Measurements from ENCODE around the gene CNTNAP2.

Gene CNTNAP2

GRCh38 chr7:146479040-146479439 lies 362.4 kb downstream of the CNTNAP2 start:
- no peak overlapping the region for H3K4me3 ChIP-seq (ENCODE audit: low read depth, low read length)

DNA sequence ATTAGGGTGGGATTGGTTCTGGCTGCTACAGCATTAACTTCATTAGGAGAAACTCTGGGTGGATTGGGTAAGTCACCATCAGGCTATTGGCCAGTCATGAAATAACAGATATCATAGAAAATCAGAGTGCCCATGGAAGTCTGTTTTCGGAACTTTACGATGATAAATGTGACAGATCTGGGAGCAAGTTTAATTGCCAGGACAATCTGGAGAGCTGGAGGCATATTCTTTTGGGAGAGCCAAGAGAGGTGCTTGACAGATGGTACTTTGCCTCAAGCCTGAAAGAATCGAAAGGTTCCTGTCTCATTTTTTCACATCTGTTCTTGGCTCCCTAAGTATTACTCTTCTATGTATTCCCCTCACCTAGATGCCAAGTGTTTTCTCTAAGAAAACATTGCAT lies 369.9 kb downstream of the CNTNAP2 start:
- H3K36me3 ChIP-seq (ENCODE audit: insufficient read depth, low read length), result no peaks in the 10 kb centered on the region
- H3K27ac ChIP-seq (ENCODE audit: low read depth, low read length), result no peak overlapping the region
- H2AFZ ChIP-seq (ENCODE audit: low read length, unreplicated experiment), result no peak overlapping the region
- H3K4me3 ChIP-seq (ENCODE audit: low read depth, low read length), result no peak overlapping the region
- no peaks in the 10 kb centered on the region for H3K4me1 ChIP-seq (ENCODE audit: control insufficient read depth, insufficient read depth, low read length, unreplicated experiment)
- no peaks in the 10 kb centered on the region for H3K79me2 ChIP-seq (ENCODE audit: control insufficient read depth, insufficient read depth, low read length, unreplicated experiment)
- H3K27me3 ChIP-seq (ENCODE audit: insufficient read depth, low read length), result no peaks in the 10 kb centered on the region

More at GRCh38 chr7:146479040-146479439, 362.4 kb downstream of the CNTNAP2 start:
- Histone ChIP-seq H3K79me2 (ENCODE audit: control insufficient read depth, insufficient read depth, low read length, unreplicated experiment) (no peaks in the 10 kb centered on the region), H3K27me3 (ENCODE audit: insufficient read depth, low read length) (no peaks in the 10 kb centered on the region), H3K36me3 (ENCODE audit: insufficient read depth, low read length) (no peaks in the 10 kb centered on the region), H3K4me1 (ENCODE audit: control insufficient read depth, insufficient read depth, low read length, unreplicated experiment) (no peaks in the 10 kb centered on the region), H3K27ac (ENCODE audit: low read depth, low read length) (no peak overlapping the region), H2AFZ (ENCODE audit: low read length, unreplicated experiment) (no peak overlapping the region)

DNA sequence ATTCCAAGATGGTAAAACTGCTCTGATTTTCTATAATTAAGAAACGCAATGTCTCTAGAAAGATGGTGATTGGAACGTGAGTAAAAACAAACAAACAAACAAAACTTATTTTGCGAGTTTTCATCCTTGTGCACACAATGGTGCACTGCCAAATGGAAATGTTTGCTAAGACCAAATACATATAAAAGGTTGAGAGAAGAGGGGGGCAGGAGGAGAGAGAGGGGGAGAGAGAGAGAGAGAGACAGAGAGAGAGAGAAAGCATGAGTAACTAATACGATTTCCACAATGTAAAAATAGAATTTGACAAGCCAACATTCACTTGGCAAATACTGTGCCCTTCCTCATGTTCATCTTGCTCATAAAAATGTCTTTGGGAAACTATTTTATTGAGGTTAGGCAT lies 375.4 kb downstream of the CNTNAP2 start:
- Histone ChIP-seq H3K36me3 (ENCODE audit: insufficient read depth, low read length) (no peaks in the 10 kb centered on the region), H3K27me3 (ENCODE audit: insufficient read depth, low read length) (no peaks in the 10 kb centered on the region), H3K4me3 (ENCODE audit: low read depth, low read length) (no peak overlapping the region), H3K79me2 (ENCODE audit: control insufficient read depth, insufficient read depth, low read length, unreplicated experiment) (no peaks in the 10 kb centered on the region), H3K4me1 (ENCODE audit: control insufficient read depth, insufficient read depth, low read length, unreplicated experiment) (no peaks in the 10 kb centered on the region), H3K27ac (ENCODE audit: low read depth, low read length) (no peak overlapping the region), H2AFZ (ENCODE audit: low read length, unreplicated experiment) (no peak overlapping the region)

DNA sequence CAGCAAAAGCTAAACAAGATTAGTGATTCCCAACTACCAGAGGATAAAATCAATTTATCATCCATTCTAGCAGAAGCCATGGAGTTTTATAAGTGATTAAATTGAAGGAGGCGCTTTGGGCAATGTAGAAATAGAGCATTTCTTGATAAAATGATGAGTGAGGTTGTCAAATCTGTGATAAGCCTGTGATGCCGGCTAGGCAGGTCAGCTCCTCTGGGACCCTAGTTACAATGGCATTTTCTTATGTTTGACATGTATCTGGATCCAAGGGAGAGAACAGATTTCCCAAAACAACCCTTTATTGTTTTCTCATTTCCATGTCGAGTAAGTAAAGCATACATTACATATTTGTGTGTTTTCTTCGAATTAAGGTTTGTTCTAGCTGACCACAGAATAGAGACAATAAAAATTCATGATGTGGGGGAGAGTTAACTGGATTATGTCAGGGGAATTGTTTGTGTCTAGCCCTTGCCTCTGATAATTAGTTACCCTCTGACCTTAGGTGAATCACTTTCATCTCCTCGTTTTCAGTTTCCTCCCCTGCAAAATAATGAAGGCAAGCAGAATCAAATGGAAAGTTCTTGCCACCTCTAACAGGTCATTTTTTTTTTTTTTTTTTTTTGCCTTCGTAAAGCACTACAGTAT lies 378.5 kb downstream of the CNTNAP2 start:
- Histone ChIP-seq H3K4me3 (ENCODE audit: low read depth, low read length) (no peak overlapping the region), H3K36me3 (ENCODE audit: insufficient read depth, low read length) (no peaks in the 10 kb centered on the region), H3K27ac (ENCODE audit: low read depth, low read length) (no peak overlapping the region), H3K4me1 (ENCODE audit: control insufficient read depth, insufficient read depth, low read length, unreplicated experiment) (no peaks in the 10 kb centered on the region), H2AFZ (ENCODE audit: low read length, unreplicated experiment) (no peak overlapping the region), H3K27me3 (ENCODE audit: insufficient read depth, low read length) (no peaks in the 10 kb centered on the region), H3K79me2 (ENCODE audit: control insufficient read depth, insufficient read depth, low read length, unreplicated experiment) (no peaks in the 10 kb centered on the region)

DNA sequence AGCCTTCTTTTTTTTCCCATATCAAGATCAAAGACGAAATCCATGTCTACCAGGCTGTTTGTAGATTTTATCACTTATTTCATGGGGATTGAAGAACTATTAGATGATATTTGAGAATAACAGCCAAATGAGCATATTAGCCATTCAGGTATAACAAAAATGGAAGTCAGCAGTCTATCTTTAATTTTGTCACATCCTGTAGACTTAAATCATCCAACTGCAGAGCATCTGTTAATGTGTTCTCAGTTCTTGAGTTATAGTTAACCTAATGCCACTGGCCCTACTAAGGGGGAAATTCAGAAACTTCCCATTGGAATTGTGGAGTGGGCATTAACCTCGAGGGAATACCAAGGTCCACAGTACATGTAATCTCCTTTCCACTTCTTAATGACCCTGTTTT lies 380.1 kb downstream of the CNTNAP2 start:
- Histone ChIP-seq H3K4me3 (ENCODE audit: low read depth, low read length) (no peak overlapping the region), H3K27ac (ENCODE audit: low read depth, low read length) (no peak overlapping the region), H3K79me2 (ENCODE audit: control insufficient read depth, insufficient read depth, low read length, unreplicated experiment) (no peaks in the 10 kb centered on the region), H3K27me3 (ENCODE audit: insufficient read depth, low read length) (no peaks in the 10 kb centered on the region), H2AFZ (ENCODE audit: low read length, unreplicated experiment) (no peak overlapping the region), H3K36me3 (ENCODE audit: insufficient read depth, low read length) (no peaks in the 10 kb centered on the region), H3K4me1 (ENCODE audit: control insufficient read depth, insufficient read depth, low read length, unreplicated experiment) (no peaks in the 10 kb centered on the region)

- H3K4me1 ChIP-seq (ENCODE audit: control insufficient read depth, insufficient read depth, low read length, unreplicated experiment), result no peaks in the 10 kb centered on the region
- H3K36me3 ChIP-seq (ENCODE audit: insufficient read depth, low read length), result no peaks in the 10 kb centered on the region
- H3K79me2 ChIP-seq (ENCODE audit: control insufficient read depth, insufficient read depth, low read length, unreplicated experiment), result no peaks in the 10 kb centered on the region
- no peaks in the 10 kb centered on the region for H3K27me3 ChIP-seq (ENCODE audit: insufficient read depth, low read length)
- H2AFZ ChIP-seq (ENCODE audit: low read length, unreplicated experiment), result no peak overlapping the region
- no peak overlapping the region for H3K27ac ChIP-seq (ENCODE audit: low read depth, low read length)
- no peak overlapping the region for H3K4me3 ChIP-seq (ENCODE audit: low read depth, low read length)
These were observed 383.4 kb downstream of the CNTNAP2 start for GRCh38 chr7:146499970-146500369.

DNA sequence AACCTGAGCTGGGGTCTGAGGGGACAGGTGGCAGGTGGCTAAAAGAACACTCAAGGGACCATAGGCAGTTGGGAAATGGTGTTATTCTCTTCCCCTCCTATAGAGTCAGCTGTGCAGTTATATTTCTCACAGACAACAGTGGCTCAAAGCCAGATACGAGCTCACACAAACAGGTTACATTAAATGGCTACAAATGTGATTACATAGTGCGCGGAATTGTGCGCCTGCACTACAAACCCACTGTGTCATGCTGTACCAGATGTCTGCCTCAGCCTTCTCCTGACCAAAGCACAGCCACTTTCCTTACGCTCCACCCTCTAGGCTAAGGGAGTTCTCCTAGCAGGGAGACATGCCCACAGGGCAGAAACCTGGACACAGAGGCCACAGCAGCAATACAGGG lies 387.2 kb downstream of the CNTNAP2 start:
- Histone ChIP-seq H3K4me1 (ENCODE audit: control insufficient read depth, insufficient read depth, low read length, unreplicated experiment) (no peaks in the 10 kb centered on the region), H3K27me3 (ENCODE audit: insufficient read depth, low read length) (no peaks in the 10 kb centered on the region), H3K79me2 (ENCODE audit: control insufficient read depth, insufficient read depth, low read length, unreplicated experiment) (no peaks in the 10 kb centered on the region), H2AFZ (ENCODE audit: low read length, unreplicated experiment) (no peak overlapping the region), H3K27ac (ENCODE audit: low read depth, low read length) (no peak overlapping the region), H3K4me3 (ENCODE audit: low read depth, low read length) (no peak overlapping the region), H3K36me3 (ENCODE audit: insufficient read depth, low read length) (no peaks in the 10 kb centered on the region)

DNA sequence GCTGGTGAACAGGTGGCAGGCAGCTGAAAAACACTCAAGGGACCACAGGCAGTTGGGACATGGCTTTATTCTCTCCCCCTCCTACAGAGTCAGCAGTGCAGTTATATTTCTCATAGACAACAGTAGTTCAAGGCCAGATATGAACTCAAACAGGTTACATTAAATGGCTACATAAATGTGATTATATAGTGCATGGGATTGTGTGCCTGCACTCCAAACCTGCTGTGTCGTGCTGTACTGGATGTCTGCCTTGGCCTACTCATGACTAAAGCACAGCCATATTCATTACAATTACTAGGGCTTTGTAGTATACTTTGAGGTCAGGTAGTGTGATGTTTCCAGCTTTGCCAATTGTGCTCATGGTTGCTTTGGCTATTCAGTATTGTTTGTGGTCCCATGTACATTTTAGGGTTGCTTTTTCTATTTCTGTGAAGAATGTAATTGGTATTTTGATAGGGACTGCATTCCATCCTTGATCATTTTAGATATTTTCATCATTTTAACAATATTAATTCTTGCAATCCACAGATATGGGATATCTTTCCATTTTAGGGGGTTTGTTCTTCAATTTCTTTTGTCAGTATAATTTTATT lies 393.6 kb downstream of the CNTNAP2 start:
- no peak overlapping the region for H3K4me3 ChIP-seq (ENCODE audit: low read depth, low read length)
- H2AFZ ChIP-seq (ENCODE audit: low read length, unreplicated experiment), result no peak overlapping the region
- H3K79me2 ChIP-seq (ENCODE audit: control insufficient read depth, insufficient read depth, low read length, unreplicated experiment), result no peaks in the 10 kb centered on the region
- no peaks in the 10 kb centered on the region for H3K27me3 ChIP-seq (ENCODE audit: insufficient read depth, low read length)
- H3K27ac ChIP-seq (ENCODE audit: low read depth, low read length), result no peak overlapping the region
- no peaks in the 10 kb centered on the region for H3K4me1 ChIP-seq (ENCODE audit: control insufficient read depth, insufficient read depth, low read length, unreplicated experiment)
- H3K36me3 ChIP-seq (ENCODE audit: insufficient read depth, low read length), result no peaks in the 10 kb centered on the region

GRCh38 chr7:146514304-146514703 lies 397.7 kb downstream of the CNTNAP2 start:
- Histone ChIP-seq H3K4me3 (ENCODE audit: low read depth, low read length) (no peak overlapping the region), H2AFZ (ENCODE audit: low read length, unreplicated experiment) (no peak overlapping the region), H3K79me2 (ENCODE audit: control insufficient read depth, insufficient read depth, low read length, unreplicated experiment) (no peaks in the 10 kb centered on the region), H3K27me3 (ENCODE audit: insufficient read depth, low read length) (no peaks in the 10 kb centered on the region), H3K27ac (ENCODE audit: low read depth, low read length) (no peak overlapping the region), H3K4me1 (ENCODE audit: control insufficient read depth, insufficient read depth, low read length, unreplicated experiment) (no peaks in the 10 kb centered on the region), H3K36me3 (ENCODE audit: insufficient read depth, low read length) (no peaks in the 10 kb centered on the region)

GRCh38 chr7:146528581-146528980 lies 412.0 kb downstream of the CNTNAP2 start:
- H3K79me2 ChIP-seq (ENCODE audit: control insufficient read depth, insufficient read depth, low read length, unreplicated experiment), result no peaks in the 10 kb centered on the region
- H3K36me3 ChIP-seq (ENCODE audit: insufficient read depth, low read length), result no peaks in the 10 kb centered on the region
- H2AFZ ChIP-seq (ENCODE audit: low read length, unreplicated experiment), result no peak overlapping the region
- no peaks in the 10 kb centered on the region for H3K4me1 ChIP-seq (ENCODE audit: control insufficient read depth, insufficient read depth, low read length, unreplicated experiment)
- H3K27me3 ChIP-seq (ENCODE audit: insufficient read depth, low read length), result no peaks in the 10 kb centered on the region
- H3K27ac ChIP-seq (ENCODE audit: low read depth, low read length), result no peak overlapping the region
- H3K4me3 ChIP-seq (ENCODE audit: low read depth, low read length), result no peak overlapping the region

- Histone ChIP-seq H3K27ac (ENCODE audit: low read depth, low read length) (no peak overlapping the region), H3K27me3 (ENCODE audit: insufficient read depth, low read length) (no peaks in the 10 kb centered on the region), H3K4me1 (ENCODE audit: control insufficient read depth, insufficient read depth, low read length, unreplicated experiment) (no peaks in the 10 kb centered on the region), H3K36me3 (ENCODE audit: insufficient read depth, low read length) (no peaks in the 10 kb centered on the region), H3K4me3 (ENCODE audit: low read depth, low read length) (no peak overlapping the region), H2AFZ (ENCODE audit: low read length, unreplicated experiment) (no peak overlapping the region), H3K79me2 (ENCODE audit: control insufficient read depth, insufficient read depth, low read length, unreplicated experiment) (no peaks in the 10 kb centered on the region)
These were observed 423.2 kb downstream of the CNTNAP2 start for GRCh38 chr7:146539836-146540235.
